GM12891 (cell line): ENCODE results near the gene ZNF764.

Experiments used
- DNase-seq: peaks from one replicate; pipeline ENCODE4 v3.0.0; 2011; ENCODE audit warnings: low spot score; ENCODE audit not compliant: insufficient read length
- FAIRE-seq: peaks from 2 replicates; lab custom pipeline; 2011; peaks lifted over from hg19 to GRCh38; lab: Jason Lieb, UNC
- PAX5 ChIP-seq: IDR thresholded peaks from 2 replicates; pipeline ENCODE4 v1.6.1; 2011; ENCODE audit warnings: low read length, moderate library complexity, mild to moderate bottlenecking; ENCODE audit not compliant: insufficient read depth, severe bottlenecking
- POLR2A ChIP-seq: IDR thresholded peaks from 2 replicates; pipeline ENCODE4 v1.6.1; 2011; ENCODE audit warnings: low read depth, low read length, control low read depth
- POLR2AphosphoS5 ChIP-seq: IDR thresholded peaks from 2 replicates; pipeline ENCODE4 v1.6.1; 2011; ENCODE audit warnings: low read depth, low read length, control low read depth
- POU2F2 ChIP-seq: IDR thresholded peaks from 2 replicates; pipeline ENCODE4 v1.6.1; 2011; ENCODE audit warnings: low read depth, mild to moderate bottlenecking, control low read depth, low read length, moderate library complexity
- SPI1 ChIP-seq: IDR thresholded peaks from 2 replicates; pipeline ENCODE4 v1.6.1; 2011; ENCODE audit warnings: low read depth, low read length, control low read depth
- TAF1 ChIP-seq: IDR thresholded peaks from 2 replicates; pipeline ENCODE4 v1.6.1; 2011; ENCODE audit warnings: low read depth, low read length, control low read depth

Gene ZNF764

GRCh38 chr16:30561089-30561816 is 3.1 kb upstream of the ZNF764 start:
- FAIRE-seq (no peak), DNase-seq (no peak)
- TF ChIP-seq TAF1: peak; percentile 17
- no peak for TF ChIP-seq SPI1
- TF ChIP-seq PAX5: no peak
- no peak for TF ChIP-seq POLR2AphosphoS5
- TF ChIP-seq POLR2A: 0 out of 2 replicates have a peak, but pooled peaks have one; percentile 13
- no peak for TF ChIP-seq POU2F2

DNA sequence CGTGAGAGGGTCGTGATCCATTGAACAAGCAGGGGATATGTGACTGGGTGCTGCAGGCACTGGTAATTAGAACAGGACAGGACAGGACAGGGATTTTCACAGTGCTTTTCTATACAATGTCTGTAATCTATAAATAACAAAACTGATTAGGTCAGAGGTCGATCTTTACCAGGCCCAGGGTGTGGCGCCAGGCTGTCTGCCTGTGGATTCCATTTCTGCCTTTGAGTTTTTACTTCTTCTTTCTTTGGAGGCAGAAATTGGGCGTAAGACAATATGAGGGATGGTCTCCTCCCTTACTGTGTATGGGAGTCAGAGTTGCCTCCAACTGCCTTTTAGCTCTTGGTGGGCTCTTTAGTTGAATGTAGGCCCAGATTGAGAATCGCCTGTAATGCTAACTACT is 1.5 kb upstream of the ZNF764 start:
- TF ChIP-seq SPI1 (no peak), POU2F2 (no peak), PAX5 (no peak), POLR2AphosphoS5 (no peak), POLR2A (no peak), TAF1 (no peak)
- FAIRE-seq (no peak), DNase-seq (no peak)

DNA sequence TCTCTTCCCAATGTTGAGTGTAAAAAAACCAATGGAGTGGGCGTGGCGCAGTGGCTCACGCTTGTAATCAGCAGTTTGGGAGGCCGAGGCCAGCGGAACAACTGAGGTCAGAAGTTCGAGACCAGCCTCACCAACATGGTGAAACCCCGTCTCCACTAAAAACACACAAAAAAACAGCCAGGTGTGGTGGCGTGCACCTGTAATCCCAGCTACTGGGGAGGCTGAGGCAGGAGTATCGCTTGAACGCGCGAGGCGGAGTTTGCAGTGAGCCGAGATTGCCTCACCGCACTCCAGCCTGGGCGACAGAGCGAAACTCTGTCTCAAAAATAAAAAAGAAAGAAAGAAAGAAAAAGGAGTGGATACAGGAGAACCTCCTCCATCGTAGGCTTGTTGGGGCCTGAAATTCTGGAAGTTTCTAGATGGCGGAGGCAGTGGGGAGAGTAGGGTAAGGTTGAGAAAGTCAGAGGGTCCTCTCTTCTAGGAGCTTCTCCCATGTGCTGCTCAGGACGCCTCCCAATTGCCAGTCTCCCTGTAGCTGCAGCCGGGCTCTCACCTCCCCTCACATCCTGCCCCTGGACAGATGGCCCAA is 709 bp upstream of the ZNF764 start:
- no peak for FAIRE-seq
- no peak for TF ChIP-seq TAF1
- TF ChIP-seq POLR2A: no peak
- no peak for TF ChIP-seq SPI1
- TF ChIP-seq POLR2AphosphoS5: no peak
- no peak for TF ChIP-seq PAX5
- no peak for TF ChIP-seq POU2F2
- no peak for DNase-seq

DNA sequence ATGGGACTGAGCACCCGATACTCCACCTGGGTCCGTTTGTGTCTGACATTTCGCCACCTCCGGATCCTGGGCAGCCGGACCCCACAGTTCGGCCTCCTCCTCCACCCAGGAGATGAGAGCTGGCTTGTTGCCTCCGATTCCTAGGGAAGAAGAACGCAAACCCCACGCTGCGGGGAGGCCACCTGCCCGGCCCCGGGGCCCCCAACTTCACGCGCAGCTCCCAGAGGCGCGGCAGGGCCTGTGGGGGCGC is 542 bp downstream of the ZNF764 start:
- TF ChIP-seq TAF1: no peak
- TF ChIP-seq POLR2A: no peak
- TF ChIP-seq PAX5: no peak
- TF ChIP-seq POLR2AphosphoS5: no peak
- no peak for TF ChIP-seq SPI1
- no peak for TF ChIP-seq POU2F2
- FAIRE-seq: no peak
- DNase-seq: no peak

- no peak for DNase-seq
- no peak for FAIRE-seq
These were observed 2.1 kb downstream of the ZNF764 start for GRCh38 chr16:30556125-30556473.

GRCh38 chr16:30555315-30556124 is 2.7 kb downstream of the ZNF764 start:
- DNase-seq (no peak), FAIRE-seq (no peak)
- TF ChIP-seq POLR2AphosphoS5 (no peak), POLR2A (no peak), POU2F2 (no peak), TAF1 (no peak), SPI1 (no peak), PAX5 (no peak)

More at GRCh38 chr16:30556125-30556473, 2.1 kb downstream of the ZNF764 start:
- no peak for TF ChIP-seq SPI1
- no peak for TF ChIP-seq POLR2A
- TF ChIP-seq PAX5: no peak
- TF ChIP-seq TAF1: no peak

DNA sequence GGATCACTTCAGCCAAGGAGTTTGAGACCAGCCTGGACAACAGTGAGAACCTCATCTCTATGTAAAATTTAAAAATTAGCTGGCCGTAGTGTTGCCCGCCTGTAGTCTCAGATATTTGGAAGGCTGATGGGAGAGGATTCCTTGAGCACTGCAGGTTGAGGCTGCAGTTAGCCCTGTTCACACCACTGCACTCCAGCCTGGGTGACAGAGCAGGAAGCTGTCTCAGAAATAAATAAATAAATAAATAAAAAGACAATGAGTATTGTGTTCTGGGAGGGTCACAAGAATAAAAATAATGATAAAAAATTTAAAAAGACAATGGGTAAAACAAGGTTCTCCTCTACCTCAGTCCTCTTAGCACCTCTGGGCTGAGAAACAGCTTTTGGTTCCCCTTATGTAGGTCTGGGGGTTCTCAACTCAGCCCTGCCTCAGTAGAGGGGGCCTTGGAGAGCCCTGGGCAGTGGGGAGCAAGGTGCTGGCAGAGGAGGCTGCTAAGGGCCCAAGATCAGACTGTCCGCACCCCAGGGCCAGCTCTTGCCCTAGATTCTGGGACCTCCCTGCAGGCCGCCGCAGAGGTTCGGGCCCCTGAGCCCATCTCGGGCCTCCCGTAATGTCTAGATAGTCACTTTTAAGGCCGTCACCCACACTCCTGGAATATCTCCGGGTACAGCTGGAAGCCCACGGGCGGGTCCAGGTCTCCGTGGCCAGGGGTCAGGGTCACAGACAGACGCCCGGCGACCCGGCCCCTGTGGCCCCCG is 3.4 kb downstream of the ZNF764 start:
- FAIRE-seq (no peak), DNase-seq (no peak)
- no peak for TF ChIP-seq PAX5
- no peak for TF ChIP-seq SPI1

GRCh38 chr16:30553393-30553899 is 4.7 kb downstream of the ZNF764 start:
- TF ChIP-seq SPI1 (peak; percentile 65; the same call in 1 of the 2 replicates), POU2F2 (no peak)
- DNase-seq (no peak), FAIRE-seq (no peak)

DNA sequence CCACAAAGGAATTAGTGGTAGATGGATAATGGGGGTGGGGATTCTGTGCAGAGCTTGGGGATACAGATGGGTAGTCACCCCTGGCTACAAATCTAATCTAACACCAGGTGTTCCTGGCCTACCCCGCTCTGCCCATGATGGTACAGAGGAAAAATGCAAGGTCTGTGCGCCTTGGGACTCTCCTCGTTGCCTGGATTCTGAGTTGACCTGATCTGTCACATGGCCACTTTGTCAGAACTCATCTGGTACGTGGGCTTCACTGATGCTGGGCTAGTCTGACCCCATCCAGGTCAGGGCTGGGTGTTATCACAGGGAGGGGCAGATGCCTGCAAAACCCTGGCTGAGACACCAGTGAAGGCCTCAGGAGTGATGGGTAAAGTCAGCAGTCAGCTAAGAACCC is 5.2 kb downstream of the ZNF764 start:
- DNase-seq (no peak), FAIRE-seq (no peak)
- TF ChIP-seq TAF1 (no peak), POU2F2 (no peak), POLR2A (0 out of 2 replicates have a peak, but pooled peaks have one; percentile 39), PAX5 (no peak), POLR2AphosphoS5 (no peak), SPI1 (no peak)

DNA sequence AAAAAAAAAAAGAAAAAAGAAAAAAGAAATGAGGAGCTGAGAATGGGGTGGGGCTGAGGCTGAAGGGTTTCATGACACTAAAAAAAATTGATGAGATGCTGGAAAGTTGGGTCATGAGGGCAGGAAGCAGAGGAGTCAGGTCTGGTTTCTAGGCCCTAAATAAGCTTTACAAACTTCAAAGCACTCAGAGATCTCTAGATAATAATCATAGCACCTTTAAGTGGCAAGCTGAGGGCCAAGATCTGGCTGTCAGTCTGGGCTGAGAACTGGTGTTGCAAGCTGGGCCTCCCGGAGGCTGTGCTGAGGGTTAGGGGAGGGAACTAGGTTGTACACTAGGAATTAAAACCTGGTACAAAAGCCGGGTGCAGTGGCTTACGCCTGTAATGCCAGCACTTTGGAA is 6.4 kb downstream of the ZNF764 start:
- TF ChIP-seq POLR2A: no peak
- no peak for TF ChIP-seq TAF1
- no peak for TF ChIP-seq PAX5
- TF ChIP-seq POLR2AphosphoS5: no peak
- FAIRE-seq (no peak), DNase-seq (no peak)
